Neural cell (in vitro differentiated cells): Measurements from ENCODE around the gene TAF1L.
A peak's percentile ranks its signal among the peaks of the same experiment; 100 is the strongest.

ENCODE experiments used
- CTCF ChIP-seq: fragments of 450-650 bp; IDR thresholded peaks from 2 replicates; pipeline ENCODE4 v1.5.1; 2014; ENCODE audit warnings: antibody characterized with exemption, mild to moderate bottlenecking, moderate library complexity; ENCODE audit not compliant: poor library complexity, severe bottlenecking
- EP300 ChIP-seq: fragments of 450-650 bp; conservative IDR thresholded peaks from 2 replicates; pipeline ENCODE4 v1.6.1; 2014; ENCODE audit warnings: antibody characterized with exemption, mild to moderate bottlenecking, moderate library complexity; ENCODE audit not compliant: poor library complexity, severe bottlenecking
- EZH2 ChIP-seq: fragments of 200-600, 300-800 bp; shearing (Covaris generic), sonication (generic); IDR thresholded peaks from 2 replicates; pipeline ENCODE4 v1.6.1; 2014; ENCODE audit warnings: antibody characterized with exemption, low read length, borderline replicate concordance, mild to moderate bottlenecking; ENCODE audit not compliant: insufficient read depth, poor library complexity, severe bottlenecking
- MXI1 ChIP-seq: fragments of 450-650 bp; conservative IDR thresholded peaks from 2 replicates; pipeline ENCODE4 v1.6.1; 2014; ENCODE audit warnings: antibody characterized with exemption, mild to moderate bottlenecking; ENCODE audit not compliant: poor library complexity, severe bottlenecking
- POLR2AphosphoS5 ChIP-seq: IDR thresholded peaks from 2 replicates; pipeline ENCODE4 v1.6.1; 2012
- RAD21 ChIP-seq: fragments of 450-650 bp; conservative IDR thresholded peaks from 2 replicates; pipeline ENCODE4 v1.6.1; 2014; ENCODE audit warnings: antibody characterized with exemption, mild to moderate bottlenecking, moderate library complexity

- TF ChIP-seq CTCF, result peak; percentile 86
- no peak for TF ChIP-seq POLR2AphosphoS5
- no peak for TF ChIP-seq EP300
- TF ChIP-seq EZH2, result no peak
- peak; percentile 73 for TF ChIP-seq RAD21
- no peak for TF ChIP-seq MXI1
These were observed 55.6 kb downstream of the TAF1L start for GRCh38 chr9:32579706-32580331.
